ENCODE data around the gene SPPL3.
"Not testable (repeated sequence)": the region's sequence is repeated elsewhere in the genome, so short reads cannot be mapped to it uniquely, and the experiment has no call there.

The SPPL3 gene

DNA sequence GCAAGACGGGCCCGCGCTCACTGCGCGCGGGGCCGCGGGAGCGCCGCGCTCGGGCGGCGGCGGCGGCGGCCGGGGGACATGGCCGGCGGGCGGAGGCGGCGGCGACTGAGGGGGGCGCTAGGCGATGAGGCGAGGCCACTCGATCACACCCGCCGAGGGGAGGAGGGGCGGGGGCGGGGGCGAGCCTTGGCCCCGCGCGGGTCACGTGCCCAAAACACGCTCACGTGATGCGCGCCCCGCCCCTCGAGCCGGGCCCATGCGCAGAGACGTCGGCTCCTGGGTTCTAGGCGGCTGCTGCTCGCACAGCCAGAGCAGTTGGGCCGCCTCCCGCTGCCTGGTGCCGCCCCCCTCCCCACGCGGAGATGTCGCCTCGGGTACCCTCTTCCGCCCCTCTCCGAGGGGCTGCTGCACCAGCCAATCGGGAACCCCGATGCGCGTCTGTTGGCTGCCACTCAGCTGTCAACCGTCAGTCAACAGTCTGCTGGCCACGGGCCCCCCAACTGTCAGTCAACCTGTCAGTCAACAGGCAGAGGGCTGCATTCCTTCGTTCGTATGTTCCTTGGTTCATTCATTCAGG is at the start of gene SPPL3:
TSS of gene SPPL3 (minus strand) at position 162 of the 577 bp plus-strand sequence. CDS start 491 bp downstream, outside the sequence.
- peak; percentile 57 to 96 for DNase-seq

- DNase-seq, result no peak
Observed at GRCh38 chr12:120950807-120951206, 46.6 kb upstream of the SPPL3 start.

- not testable (repeated sequence) for DNase-seq
Observed at GRCh38 chr12:120950260-120950799, 46.2 kb upstream of the SPPL3 start.

- not testable (repeated sequence) for DNase-seq
Observed at GRCh38 chr12:120945516-120945915, 41.4 kb upstream of the SPPL3 start.

- peak in 1 of 2 experiments; percentile 51 for DNase-seq
Observed at GRCh38 chr12:120944645-120945217, 40.6 kb upstream of the SPPL3 start.

- DNase-seq, result no peak
Observed at GRCh38 chr12:120943482-120943881, 39.3 kb upstream of the SPPL3 start.

DNA sequence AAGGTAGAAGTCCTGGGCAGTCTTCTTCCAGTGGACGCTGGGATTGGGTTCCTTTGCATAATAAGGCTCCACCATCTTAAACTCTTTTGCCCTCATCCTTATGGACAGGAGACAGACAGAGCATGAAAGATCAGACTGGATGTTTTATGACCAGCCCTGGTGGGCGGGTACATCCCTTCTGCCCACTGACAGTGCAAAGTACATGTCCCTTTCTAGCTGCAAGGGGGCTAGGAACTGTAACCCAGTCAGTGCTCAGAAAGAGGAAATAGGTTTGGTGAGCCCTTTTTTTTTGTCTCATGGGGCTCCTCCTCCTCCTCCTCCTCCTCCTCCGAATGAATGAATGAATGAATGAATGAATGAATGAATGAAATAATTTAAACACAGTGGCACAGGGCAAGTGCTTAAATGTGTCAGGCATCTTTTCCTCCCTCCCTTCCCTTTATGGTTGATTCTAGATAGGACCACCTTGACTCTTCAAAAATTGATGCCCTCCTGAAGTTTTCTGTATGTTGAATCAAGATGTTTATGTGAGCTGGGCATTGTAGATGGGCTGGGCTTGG is 37.8 kb upstream of the SPPL3 start:
- no peak for DNase-seq

DNA sequence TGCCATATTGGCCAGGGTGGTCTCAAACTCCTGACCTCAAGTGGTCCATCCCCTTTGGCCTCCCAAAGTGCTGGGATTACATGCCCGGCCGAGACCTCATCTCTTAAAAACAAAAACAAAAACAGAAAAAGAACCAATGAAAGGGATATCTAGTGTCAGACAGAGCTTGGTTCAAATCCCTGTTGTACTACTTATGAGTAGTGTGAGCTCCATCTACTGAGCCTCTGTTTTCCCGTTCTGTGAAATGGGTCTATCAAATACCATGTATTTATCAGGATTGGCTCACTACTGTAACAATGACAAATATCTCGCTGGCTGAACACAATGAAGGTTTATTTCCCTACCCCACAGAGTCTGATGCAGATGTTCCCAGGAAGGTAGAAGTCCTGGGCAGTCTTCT is 37.3 kb upstream of the SPPL3 start:
- DNase-seq, result no peak

- DNase-seq, result no peak
Observed at GRCh38 chr12:120940799-120941198, 36.6 kb upstream of the SPPL3 start.

DNA sequence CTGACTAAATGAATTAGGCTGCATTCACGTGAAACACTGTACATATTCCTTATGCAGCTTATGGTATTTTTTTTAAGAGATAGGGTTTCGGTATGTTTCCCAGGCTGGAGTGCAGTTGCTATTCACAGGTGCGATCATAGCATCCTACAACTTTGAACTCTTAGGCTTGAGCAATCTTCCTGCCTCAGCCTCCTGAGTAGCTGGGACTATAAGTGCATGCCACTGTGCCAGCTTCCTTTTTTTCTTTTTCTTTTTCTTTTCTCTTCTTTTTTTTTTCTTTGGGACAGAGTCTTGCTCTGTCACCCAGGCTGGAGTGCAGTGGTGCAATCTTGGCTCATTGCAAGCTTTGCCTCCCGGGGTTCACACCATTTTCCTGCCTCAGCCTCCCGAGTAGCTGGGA is 35.8 kb upstream of the SPPL3 start:
- DNase-seq, result no peak

- no peak for DNase-seq
Observed at GRCh38 chr12:120939523-120939922, 35.4 kb upstream of the SPPL3 start.

DNA sequence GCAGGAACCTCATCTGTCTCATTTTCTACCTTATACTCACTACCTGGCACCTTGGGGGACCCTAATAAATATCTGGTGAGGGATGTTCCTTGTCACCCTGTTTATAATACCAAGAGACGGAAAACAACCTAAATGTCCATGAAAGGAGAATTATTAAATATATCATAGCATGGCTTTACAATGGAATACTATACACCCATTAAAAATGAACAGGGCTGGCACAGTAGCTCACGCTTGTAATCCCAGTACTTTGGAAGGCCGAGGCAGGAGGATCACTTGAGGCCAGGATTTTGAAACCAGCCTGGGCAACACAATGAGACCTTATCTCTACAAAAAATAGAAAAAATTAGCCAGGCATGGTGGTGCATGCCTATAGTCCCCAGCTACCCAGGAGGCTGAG is 34.3 kb upstream of the SPPL3 start:
- DNase-seq, result no peak

DNA sequence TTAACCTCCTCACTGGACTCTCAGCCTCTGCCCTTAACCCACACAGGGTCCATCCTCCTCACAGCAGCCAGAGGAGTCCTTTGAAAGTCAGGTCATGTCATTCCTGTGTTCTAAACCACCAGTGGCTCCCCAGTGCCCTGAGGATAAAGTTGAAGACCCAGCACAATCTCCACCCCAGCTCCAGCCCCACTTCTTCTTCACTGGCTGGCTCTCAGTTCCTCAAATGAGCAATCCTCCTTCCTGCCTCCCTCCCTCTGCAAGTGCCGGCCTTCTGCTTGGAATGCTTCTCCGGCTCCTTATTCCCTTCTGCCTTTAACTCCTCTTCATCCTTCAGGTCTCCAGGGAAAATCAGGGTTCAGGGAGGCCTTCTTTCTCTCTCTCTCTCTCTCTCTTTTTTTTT is 32.0 kb upstream of the SPPL3 start:
- no peak for DNase-seq

DNA sequence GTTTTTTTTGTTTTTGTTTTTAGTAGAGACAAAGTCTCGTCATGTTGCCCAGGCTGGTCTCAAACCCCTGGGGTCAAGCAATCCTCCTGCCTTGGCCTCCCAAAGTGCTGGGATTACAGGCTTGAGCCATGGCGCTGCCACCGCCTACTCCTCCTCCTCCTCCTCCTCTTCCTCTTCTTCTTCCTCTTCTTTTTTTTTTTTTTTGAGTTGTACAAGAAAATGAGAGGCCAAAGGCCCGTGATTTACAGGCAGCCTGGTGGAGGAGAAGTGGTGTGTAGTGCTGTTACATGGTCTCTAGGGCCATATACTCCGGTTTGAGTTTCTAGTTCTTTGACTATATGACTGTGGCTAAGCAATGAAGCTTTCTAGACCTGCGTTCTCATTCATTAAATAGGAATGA is 29.6 kb upstream of the SPPL3 start:
- no peak for DNase-seq

DNA sequence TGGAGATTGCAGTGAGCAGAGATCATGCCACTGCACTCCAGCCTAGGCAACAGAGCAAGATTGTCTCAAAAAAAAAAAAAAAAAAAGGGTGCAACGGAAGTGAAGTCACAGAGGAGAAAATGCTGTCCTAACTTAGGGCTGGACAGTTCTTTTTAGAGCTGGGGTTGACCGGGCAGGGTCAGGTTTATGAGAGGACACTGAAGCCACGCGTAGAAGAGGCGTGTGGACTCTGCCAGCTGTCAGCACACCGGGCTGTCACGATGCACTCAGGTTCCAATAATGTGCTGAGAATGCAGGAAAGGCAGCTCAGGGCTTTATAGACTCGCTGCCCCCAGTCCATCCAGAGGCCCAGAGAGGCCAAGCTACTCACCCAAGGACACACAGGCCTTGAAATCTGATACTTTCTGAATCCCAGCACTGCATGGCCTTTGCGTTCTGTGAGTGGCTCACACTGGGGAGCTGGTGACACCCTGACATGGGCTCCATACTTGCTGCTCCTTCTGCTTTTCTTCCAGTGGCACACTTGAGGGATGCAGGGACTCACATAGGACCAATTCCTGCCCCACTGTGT is 28.9 kb upstream of the SPPL3 start:
- no peak for DNase-seq

DNA sequence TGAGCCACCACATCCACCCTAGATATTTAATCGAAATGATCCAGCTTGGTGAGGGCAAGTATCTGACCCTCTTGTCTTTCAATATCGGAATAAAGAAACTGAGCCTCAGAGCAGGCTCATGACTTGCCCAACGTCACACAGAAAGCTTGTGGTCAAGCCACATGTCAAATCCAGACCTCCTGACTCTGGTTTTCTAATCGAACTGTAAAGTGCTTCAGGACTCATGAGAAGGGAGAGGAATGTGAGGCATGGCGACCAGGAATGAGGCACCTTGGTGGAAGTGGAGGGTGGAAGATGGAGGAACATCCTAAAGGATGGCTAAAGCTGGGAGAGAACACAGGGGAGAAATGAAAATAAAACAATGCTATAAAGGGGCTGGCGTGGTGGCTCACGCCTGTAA is 27.9 kb upstream of the SPPL3 start:
- DNase-seq, result no peak

DNA sequence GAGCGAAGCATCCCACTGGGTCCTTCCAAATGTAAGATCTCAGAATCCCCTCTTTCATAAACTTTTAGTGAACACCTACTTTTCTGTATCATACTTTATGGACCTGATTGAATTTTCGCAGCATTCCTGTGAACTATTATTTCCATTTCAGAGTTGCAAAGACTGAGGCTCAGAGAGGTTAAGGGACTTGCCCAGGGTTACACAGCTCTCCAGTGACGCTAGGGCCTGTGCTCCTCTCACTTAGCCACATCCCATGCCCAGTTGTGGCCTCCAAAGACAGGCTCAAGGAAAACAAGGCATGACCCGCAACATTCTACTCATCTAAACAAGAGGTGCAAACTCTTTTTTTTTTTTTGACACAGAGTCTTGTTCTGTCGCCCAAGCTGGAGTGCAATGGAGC is 25.9 kb upstream of the SPPL3 start:
- DNase-seq, result no peak

DNA sequence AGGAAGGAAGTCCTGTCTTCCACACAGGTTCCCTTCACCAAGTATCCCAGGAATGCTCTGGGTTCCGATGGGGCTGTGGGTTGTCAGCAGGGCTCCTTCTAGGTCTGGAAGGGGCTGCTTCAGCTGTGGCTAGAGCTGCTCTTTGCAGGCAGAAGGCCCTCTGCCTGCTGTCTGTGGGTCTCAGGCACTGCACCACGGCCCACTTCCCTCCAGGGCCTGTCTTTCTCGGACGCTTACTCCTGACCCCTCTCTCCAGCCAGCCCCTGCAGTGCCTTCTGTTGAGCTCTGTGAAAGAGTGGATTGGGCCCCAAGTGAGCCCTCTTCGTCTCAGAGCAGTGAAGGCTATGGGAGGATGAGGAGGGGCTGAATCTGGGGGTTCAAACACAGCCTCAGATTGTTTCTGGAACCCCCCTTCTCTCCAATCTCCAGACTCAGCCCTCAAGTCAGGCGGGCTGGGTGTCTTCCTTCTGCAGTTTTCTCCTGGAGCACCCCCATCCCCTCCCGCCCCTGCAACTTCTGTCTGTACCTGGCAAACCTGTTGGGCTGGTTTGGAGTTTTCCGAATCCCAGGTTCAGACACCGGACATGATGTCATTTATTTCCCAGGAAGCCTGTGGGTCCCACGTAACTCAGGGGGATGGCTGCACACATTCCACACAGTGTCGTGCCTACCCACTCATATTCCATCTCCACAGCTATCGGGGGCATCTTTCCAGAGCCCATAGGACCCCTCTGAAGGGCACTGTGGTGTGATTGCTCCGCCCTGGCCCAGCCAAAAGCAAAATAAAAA is 24.9 kb upstream of the SPPL3 start:
- DNase-seq, result peak; percentile 26 to 73

DNA sequence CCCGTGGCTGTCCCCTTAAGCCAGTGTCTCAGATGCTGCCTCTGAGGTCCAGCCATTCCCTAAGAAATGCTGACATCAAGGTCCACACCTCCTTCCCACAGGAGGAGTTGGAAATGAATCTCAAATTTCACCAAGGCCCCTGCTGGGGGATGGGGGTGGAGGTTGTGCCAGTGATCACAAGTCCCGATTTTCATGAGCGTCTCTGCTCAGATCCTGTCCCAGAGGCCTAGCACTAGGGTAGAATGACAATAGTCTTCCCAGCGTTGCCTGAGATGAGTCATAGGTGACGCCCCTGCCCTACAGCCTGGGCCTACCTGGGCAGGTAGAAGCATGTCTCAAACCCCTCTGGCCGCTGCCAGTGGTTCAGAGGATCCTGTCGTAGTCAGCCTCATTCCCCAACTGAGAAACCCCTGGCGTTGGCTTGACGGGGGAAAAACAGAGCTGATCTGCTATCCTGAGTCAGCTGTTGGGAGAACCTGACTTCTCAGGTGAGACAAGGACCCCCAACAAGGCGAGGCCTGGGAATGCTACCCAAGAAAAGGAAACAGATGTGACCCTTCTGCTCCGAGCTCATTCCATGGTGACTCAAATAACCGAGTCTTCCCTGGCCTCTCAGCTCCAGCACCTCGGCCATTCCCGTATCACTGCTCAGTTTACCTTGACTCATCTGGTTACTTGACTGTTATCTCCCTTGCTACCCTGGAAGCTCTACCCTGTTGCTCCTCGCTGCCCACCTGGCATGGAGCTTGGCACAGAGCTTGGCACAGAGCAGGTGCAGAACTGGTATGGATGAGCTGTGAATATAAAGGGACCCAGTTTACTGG is 21.8 kb upstream of the SPPL3 start:
- DNase-seq, result no peak

DNA sequence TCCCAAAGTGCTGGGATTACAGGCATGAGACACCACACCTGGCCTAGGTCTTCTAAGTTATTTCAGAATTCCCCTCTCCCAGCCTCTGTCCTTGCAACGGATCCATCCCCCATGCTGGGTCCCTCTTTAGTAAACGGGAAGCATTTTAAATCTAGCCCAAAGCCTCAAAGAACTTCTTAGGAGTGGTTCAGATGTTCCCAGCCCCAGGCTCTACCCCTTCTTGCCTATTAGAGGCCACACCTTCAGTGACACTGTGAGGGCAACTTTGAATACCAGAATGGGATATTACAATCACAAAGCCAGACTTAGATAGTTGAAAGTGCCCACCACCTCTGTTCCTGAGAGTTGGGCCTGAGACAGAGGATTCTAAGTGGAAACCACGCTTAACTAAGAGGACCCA is 18.1 kb upstream of the SPPL3 start:
- DNase-seq, result no peak

DNA sequence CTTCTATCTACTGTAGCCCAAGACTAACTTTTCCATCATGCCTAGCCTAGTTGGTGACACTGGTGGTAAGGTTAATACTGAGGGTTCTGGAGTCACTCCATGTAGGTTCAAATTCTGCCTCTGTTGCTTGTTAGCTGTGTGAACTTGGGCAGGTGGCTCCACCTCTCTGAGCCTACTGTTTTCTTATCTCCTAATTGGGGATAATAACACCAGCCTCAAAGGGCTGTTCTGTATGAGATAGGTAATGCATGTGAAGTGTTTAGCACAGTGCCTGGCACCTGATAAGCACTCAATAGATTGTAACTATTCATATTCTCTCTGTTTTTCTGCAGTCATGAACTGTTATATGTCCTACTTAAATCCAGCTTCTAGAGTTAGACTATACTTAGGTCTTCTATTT is 17.5 kb upstream of the SPPL3 start:
- DNase-seq, result no peak

DNA sequence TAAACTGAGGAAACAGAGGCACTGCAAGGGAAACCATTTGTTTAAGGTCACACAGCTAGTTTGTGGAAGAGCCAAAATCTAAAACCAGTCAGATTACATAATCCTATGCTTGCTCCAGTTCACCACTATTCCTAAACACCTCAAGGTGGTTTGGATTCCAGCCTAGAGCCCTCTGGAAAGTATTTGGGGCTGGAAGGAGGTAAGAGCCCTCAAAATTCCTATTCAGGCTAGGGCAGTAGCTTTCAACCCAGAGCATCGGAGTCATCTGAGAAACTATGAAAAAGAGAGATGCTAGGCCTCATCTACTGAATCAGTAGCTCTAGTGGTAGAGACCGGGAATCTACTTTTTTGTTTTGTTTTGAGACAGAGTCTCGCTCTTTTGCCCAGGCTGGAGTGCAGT is 16.0 kb upstream of the SPPL3 start:
- DNase-seq, result no peak

- DNase-seq, result no peak
Observed at GRCh38 chr12:120917748-120918147, 13.6 kb upstream of the SPPL3 start.
